Measurements from ENCODE around the gene SH3PXD2A. TPM values are rescaled to one million over a fixed set of nuclear protein-coding genes. Genes with fewer than 3 reads are reported as not detected.
A peak's percentile ranks its signal among the peaks of the same experiment; 100 is the strongest.

The SH3PXD2A gene
- polyA plus RNA-seq, 4 donors = 2.2 to 28.3 (median 8.7) TPM

DNA sequence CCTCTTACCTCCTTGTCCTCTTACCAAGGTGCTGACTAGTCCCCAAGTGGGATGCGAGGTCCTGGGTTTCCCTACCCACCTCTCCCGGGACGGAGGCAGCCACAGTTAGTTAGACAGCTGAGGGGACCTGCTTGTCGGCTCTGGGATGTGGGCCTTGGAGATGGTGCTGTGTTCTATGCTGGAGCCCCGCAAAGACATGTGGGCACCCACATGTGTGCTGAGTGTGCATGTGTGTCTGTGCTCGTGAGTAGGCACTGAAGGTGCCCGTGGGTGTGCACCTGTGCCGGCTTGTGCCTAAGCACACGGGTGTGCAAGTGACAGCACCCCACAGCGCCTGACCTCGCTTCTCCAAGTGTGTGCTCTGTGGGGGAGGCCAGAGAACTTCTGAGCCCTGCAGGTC is 299.7 kb downstream of the SH3PXD2A start:
- Histone ChIP-seq H3K9me3 (ENCODE audit: control insufficient read depth in 2 of 2, insufficient read depth in 1 of 2, low read depth in 1 of 2, low read length in 1 of 2) (no peaks in the 10 kb centered on the region), H3K36me3 (ENCODE audit: control insufficient read depth in 3 of 3, insufficient read depth in 2 of 3, low read depth in 1 of 3, low read length in 3 of 3) (peaks cover 0 to 14% (median 0%) of the 10 kb centered on the region in 3 donors), H3K27me3 (ENCODE audit: control insufficient read depth in 3 of 3, insufficient read depth in 3 of 3, low read length in 3 of 3) (no peaks in the 10 kb centered on the region), H3K27ac (ENCODE audit: low read depth in 1 of 3, low read length in 2 of 3) (peak overlapping the region in 1 of 3 donors; percentile 45), H3K4me1 (ENCODE audit: control insufficient read depth in 3 of 3, insufficient read depth in 2 of 3, low read depth in 1 of 3, low read length in 2 of 3) (peaks cover 0 to 12% (median 3%) of the 10 kb centered on the region in 3 donors), H3K4me3 (ENCODE audit: low read depth in 1 of 3, low read length in 3 of 3) (peak overlapping the region in 2 of 3 donors; percentile 39 to 43)
- 50 to 68% (median 68%) methylated on average over 11 of the region's 11 CpGs for WGBS, 3 donors
- no peak for FAIRE-seq
- DNase-seq = peak in 1 of 2 donors; percentile 18

DNA sequence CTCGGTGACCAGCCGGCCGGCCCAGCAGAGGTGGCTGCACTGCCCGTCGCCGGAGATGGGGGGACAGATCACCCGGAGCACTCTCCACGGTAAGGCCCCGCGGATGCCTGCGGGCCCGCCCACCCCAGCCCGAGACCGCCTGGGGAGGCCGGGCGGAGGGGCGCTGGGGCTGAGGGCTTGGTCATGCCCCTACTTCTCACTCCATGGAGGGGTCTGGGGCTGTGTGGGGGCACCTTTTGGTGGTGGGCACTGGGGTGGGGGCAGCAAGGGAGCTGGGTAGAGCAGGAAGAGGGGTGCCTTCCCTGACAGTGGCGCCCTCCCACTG is 300.1 kb downstream of the SH3PXD2A start:
- DNase-seq = no peak
- no peaks in the 10 kb centered on the region for H3K27me3 ChIP-seq (ENCODE audit: control insufficient read depth in 3 of 3, insufficient read depth in 3 of 3, low read length in 3 of 3)
- H3K27ac ChIP-seq (ENCODE audit: low read depth in 1 of 3, low read length in 2 of 3) = peak overlapping the region in 1 of 3 donors; percentile 45
- WGBS, 3 donors = 4 to 18% (median 8%) methylated on average over 4 to 18 of the region's 18 CpGs
- peaks cover 0 to 14% (median 0%) of the 10 kb centered on the region in 3 donors for H3K36me3 ChIP-seq (ENCODE audit: control insufficient read depth in 3 of 3, insufficient read depth in 2 of 3, low read depth in 1 of 3, low read length in 3 of 3)
- peak overlapping the region; percentile 10 to 43 (median 39) for H3K4me3 ChIP-seq (ENCODE audit: low read depth in 1 of 3, low read length in 3 of 3)
- no peaks in the 10 kb centered on the region for H3K9me3 ChIP-seq (ENCODE audit: control insufficient read depth in 2 of 2, insufficient read depth in 1 of 2, low read depth in 1 of 2, low read length in 1 of 2)
- H3K4me1 ChIP-seq (ENCODE audit: control insufficient read depth in 3 of 3, insufficient read depth in 2 of 3, low read depth in 1 of 3, low read length in 2 of 3) = peaks cover 0 to 12% (median 3%) of the 10 kb centered on the region in 3 donors
- no peak for FAIRE-seq

DNA sequence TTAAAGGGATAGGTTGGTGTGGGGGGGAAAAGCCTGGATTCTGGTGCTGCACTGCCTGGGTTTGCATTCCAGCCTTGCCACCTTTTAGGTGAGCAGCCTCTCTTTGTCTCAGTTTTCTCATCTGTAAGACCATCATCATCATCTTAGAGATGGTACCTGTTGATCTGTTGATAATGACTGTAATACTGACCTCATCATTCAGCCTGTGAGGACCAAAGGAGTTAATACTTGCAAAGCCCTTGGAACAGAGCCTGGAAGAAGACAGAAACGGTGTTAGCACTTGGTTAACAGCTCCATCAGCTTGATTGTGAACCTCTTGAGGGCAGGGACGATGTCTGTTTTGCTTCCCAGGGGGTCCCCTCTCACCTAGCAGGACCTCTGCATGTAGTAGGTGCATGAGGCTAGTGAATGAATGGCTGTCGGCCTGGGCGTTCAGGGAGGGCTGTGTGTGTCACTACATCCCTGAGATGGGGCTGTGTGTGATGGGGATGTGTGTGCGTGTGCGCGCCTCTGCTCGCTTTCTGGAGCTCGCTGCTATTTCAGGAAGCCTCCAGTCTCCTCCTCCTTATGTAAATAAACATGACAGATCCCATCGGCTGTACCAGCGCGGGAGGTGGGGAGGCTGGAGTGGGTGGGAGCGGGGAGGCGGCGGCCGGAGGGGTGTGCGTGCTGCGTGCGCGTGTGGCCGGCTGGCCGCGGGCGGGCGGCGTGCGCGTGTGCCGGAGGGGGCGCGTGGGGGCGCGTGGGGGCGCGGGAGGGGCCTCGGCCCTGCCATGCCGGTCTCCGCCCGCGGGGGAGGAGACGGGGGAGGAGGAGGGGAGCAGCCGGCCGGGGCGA is 300.7 kb downstream of the SH3PXD2A start:
- peaks cover 0 to 12% (median 3%) of the 10 kb centered on the region in 3 donors for H3K4me1 ChIP-seq (ENCODE audit: control insufficient read depth in 3 of 3, insufficient read depth in 2 of 3, low read depth in 1 of 3, low read length in 2 of 3)
- peak overlapping the region in 1 of 3 donors; percentile 54 for H3K27ac ChIP-seq (ENCODE audit: low read depth in 1 of 3, low read length in 2 of 3)
- FAIRE-seq (no peak), DNase-seq (peak; percentile 57 to 76)
- H3K27me3 ChIP-seq (ENCODE audit: control insufficient read depth in 3 of 3, insufficient read depth in 3 of 3, low read length in 3 of 3) = no peaks in the 10 kb centered on the region
- peak overlapping the region; percentile 10 to 43 (median 39) for H3K4me3 ChIP-seq (ENCODE audit: low read depth in 1 of 3, low read length in 3 of 3)
- 4 to 12% (median 5%) methylated on average over 13 to 44 of the region's 44 CpGs for WGBS, 3 donors
- peaks cover 0 to 10% (median 0%) of the 10 kb centered on the region in 3 donors for H3K36me3 ChIP-seq (ENCODE audit: control insufficient read depth in 3 of 3, insufficient read depth in 2 of 3, low read depth in 1 of 3, low read length in 3 of 3)
- no peaks in the 10 kb centered on the region for H3K9me3 ChIP-seq (ENCODE audit: control insufficient read depth in 2 of 2, insufficient read depth in 1 of 2, low read depth in 1 of 2, low read length in 1 of 2)

DNA sequence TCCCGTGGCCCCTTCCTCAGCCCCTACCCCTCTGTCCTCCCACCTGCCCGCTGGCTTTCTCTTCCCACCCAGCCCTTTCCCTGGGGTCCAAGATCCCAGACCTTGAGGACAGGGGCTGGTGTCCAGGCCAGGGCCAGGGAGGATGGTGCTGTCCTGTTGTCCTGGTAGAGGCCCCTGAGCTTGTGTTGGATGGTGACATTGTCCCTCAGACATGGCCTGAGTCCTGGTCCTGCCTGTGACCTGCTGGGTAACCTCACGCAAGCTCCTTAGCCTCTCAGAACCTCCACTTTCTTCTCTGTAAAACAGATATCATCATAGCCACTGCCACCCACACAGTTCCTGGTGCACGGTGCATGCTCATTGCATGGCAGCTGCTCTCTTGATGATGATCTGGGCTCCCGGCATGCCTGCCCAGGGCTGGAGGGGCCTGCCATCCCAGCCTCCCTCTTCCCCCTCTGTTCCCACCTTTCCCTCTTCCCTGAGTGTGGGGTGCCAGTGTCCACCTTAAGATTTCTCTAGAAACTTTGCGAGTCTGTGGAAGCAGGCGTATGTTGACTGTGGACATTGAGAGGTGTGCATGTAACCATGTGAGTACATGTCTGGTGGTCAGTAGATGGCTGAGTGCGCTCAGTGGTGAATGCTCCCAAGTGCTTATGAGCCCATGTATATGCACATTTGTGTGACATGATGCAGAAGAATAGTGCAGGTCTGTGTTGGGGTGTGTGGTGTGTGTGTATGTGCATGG is 301.5 kb downstream of the SH3PXD2A start:
- 77 to 87% (median 82%) methylated on average over 8 of the region's 8 CpGs for WGBS, 3 donors
- peaks cover 0 to 5% (median 0%) of the 10 kb centered on the region in 3 donors for H3K36me3 ChIP-seq (ENCODE audit: control insufficient read depth in 3 of 3, insufficient read depth in 2 of 3, low read depth in 1 of 3, low read length in 3 of 3)
- FAIRE-seq (no peak), DNase-seq (no peak)
- H3K27me3 ChIP-seq (ENCODE audit: control insufficient read depth in 3 of 3, insufficient read depth in 3 of 3, low read length in 3 of 3) = no peaks in the 10 kb centered on the region
- no peak overlapping the region for H3K4me3 ChIP-seq (ENCODE audit: low read depth in 1 of 3, low read length in 3 of 3)
- no peaks in the 10 kb centered on the region for H3K9me3 ChIP-seq (ENCODE audit: control insufficient read depth in 2 of 2, insufficient read depth in 1 of 2, low read depth in 1 of 2, low read length in 1 of 2)
- H3K4me1 ChIP-seq (ENCODE audit: control insufficient read depth in 3 of 3, insufficient read depth in 2 of 3, low read depth in 1 of 3, low read length in 2 of 3) = peaks cover 0 to 17% (median 3%) of the 10 kb centered on the region in 3 donors
- H3K27ac ChIP-seq (ENCODE audit: low read depth in 1 of 3, low read length in 2 of 3) = no peak overlapping the region

- peaks cover 0 to 5% (median 0%) of the 10 kb centered on the region in 3 donors for H3K36me3 ChIP-seq (ENCODE audit: control insufficient read depth in 3 of 3, insufficient read depth in 2 of 3, low read depth in 1 of 3, low read length in 3 of 3)
- FAIRE-seq = no peak
- no peaks in the 10 kb centered on the region for H3K27me3 ChIP-seq (ENCODE audit: control insufficient read depth in 3 of 3, insufficient read depth in 3 of 3, low read length in 3 of 3)
- no peak for DNase-seq
- 89 to 92% (median 90%) methylated on average over 20 of the region's 20 CpGs for WGBS, 3 donors
- H3K9me3 ChIP-seq (ENCODE audit: control insufficient read depth in 2 of 2, insufficient read depth in 1 of 2, low read depth in 1 of 2, low read length in 1 of 2) = no peaks in the 10 kb centered on the region
- H3K4me1 ChIP-seq (ENCODE audit: control insufficient read depth in 3 of 3, insufficient read depth in 2 of 3, low read depth in 1 of 3, low read length in 2 of 3) = peaks cover 0 to 17% (median 3%) of the 10 kb centered on the region in 3 donors
- H3K4me3 ChIP-seq (ENCODE audit: low read depth in 1 of 3, low read length in 3 of 3) = no peak overlapping the region
- no peak overlapping the region for H3K27ac ChIP-seq (ENCODE audit: low read depth in 1 of 3, low read length in 2 of 3)
Measured at GRCh38 chr10:103552856-103553742, 302.3 kb downstream of the SH3PXD2A start.

GRCh38 chr10:103551619-103552602 is 303.5 kb downstream of the SH3PXD2A start:
- FAIRE-seq (no peak), DNase-seq (no peak)
- Histone ChIP-seq H3K27me3 (ENCODE audit: control insufficient read depth in 3 of 3, insufficient read depth in 3 of 3, low read length in 3 of 3) (no peaks in the 10 kb centered on the region), H3K27ac (ENCODE audit: low read depth in 1 of 3, low read length in 2 of 3) (peak overlapping the region in 1 of 3 donors; percentile 24), H3K36me3 (ENCODE audit: control insufficient read depth in 3 of 3, insufficient read depth in 2 of 3, low read depth in 1 of 3, low read length in 3 of 3) (peaks cover 0 to 5% (median 0%) of the 10 kb centered on the region in 3 donors), H3K4me3 (ENCODE audit: low read depth in 1 of 3, low read length in 3 of 3) (no peak overlapping the region), H3K4me1 (ENCODE audit: control insufficient read depth in 3 of 3, insufficient read depth in 2 of 3, low read depth in 1 of 3, low read length in 2 of 3) (peaks cover 0 to 27% (median 3%) of the 10 kb centered on the region in 3 donors), H3K9me3 (ENCODE audit: control insufficient read depth in 2 of 2, insufficient read depth in 1 of 2, low read depth in 1 of 2, low read length in 1 of 2) (no peaks in the 10 kb centered on the region)
- WGBS, 3 donors = 63 to 74% (median 67%) methylated on average over 10 of the region's 10 CpGs

- H3K27ac ChIP-seq (ENCODE audit: low read depth in 1 of 3, low read length in 2 of 3) = peak overlapping the region in 1 of 3 donors; percentile 8
- WGBS, 3 donors = 82 to 96% (median 93%) methylated on average over 1 of the region's 1 CpG
- H3K36me3 ChIP-seq (ENCODE audit: control insufficient read depth in 3 of 3, insufficient read depth in 2 of 3, low read depth in 1 of 3, low read length in 3 of 3) = no peaks in the 10 kb centered on the region
- no peaks in the 10 kb centered on the region for H3K27me3 ChIP-seq (ENCODE audit: control insufficient read depth in 3 of 3, insufficient read depth in 3 of 3, low read length in 3 of 3)
- DNase-seq (no peak), FAIRE-seq (no peak)
- H3K9me3 ChIP-seq (ENCODE audit: control insufficient read depth in 2 of 2, insufficient read depth in 1 of 2, low read depth in 1 of 2, low read length in 1 of 2) = no peaks in the 10 kb centered on the region
- peaks cover 0 to 32% (median 2%) of the 10 kb centered on the region in 3 donors for H3K4me1 ChIP-seq (ENCODE audit: control insufficient read depth in 3 of 3, insufficient read depth in 2 of 3, low read depth in 1 of 3, low read length in 2 of 3)
- no peak overlapping the region for H3K4me3 ChIP-seq (ENCODE audit: low read depth in 1 of 3, low read length in 3 of 3)
Measured at GRCh38 chr10:103550229-103550628, 305.1 kb downstream of the SH3PXD2A start.
